Mucosa of descending colon (tissue), 3 donors: Measurements from ENCODE around the gene SMPD1. TPM values are rescaled to one million over a fixed set of nuclear protein-coding genes. Genes with fewer than 3 reads are reported as not detected.
A peak's percentile ranks its signal among the peaks of the same experiment; 100 is the strongest.

Experiments
- ATAC-seq: fragments of 200-7000 bp; cut with Tn5 transposase; one replicate; pipeline ENCODE4 v1.9.1; 2020; ENCODE audit warnings: mild to moderate bottlenecking, moderate library complexity
- DNase-seq, 3 donors: peaks; one replicate each; pipeline ENCODE4 v3.0.0-alpha.2; 2020
- H3K36me3 ChIP-seq: fragments of 200-600 bp; one replicate; pipeline ENCODE4 v1.8.0; 2021; ENCODE audit warnings: low read depth, mild to moderate bottlenecking
- H3K4me1 ChIP-seq: fragments of 200-600 bp; one replicate; pipeline ENCODE4 v1.8.0; 2021; ENCODE audit warnings: low read depth, mild to moderate bottlenecking
- H3K4me3 ChIP-seq: fragments of 200-600 bp; one replicate; pipeline ENCODE4 v1.8.0; 2021; ENCODE audit warnings: mild to moderate bottlenecking
- H3K9me3 ChIP-seq: fragments of 200-600 bp; one replicate; pipeline ENCODE4 v1.8.0; 2021; ENCODE audit warnings: mild to moderate bottlenecking
- CTCF ChIP-seq: fragments of 200-600 bp; IDR thresholded peaks from one replicate; pipeline ENCODE4 v1.8.0; 2022; ENCODE audit warnings: antibody characterized with exemption, mild to moderate bottlenecking
- intact Hi-C, 2 donors: fragments of 100-400 bp; cut with DNase I in 1 of 2; cut with micrococcal nuclease in 1 of 2; formaldehyde crosslinking; loops; one replicate each; pipeline versions ENCODE4 v1.11.0 to v1.11.1; 2022; cut with DNase I, micrococcal nuclease
- long read RNA-seq, 2 donors: library from polyadenylated mRNA; unstranded; transcript quantifications; one replicate each; pipeline ENCODE4 v2.0.0, GENCODE V29; 2019 to 2021
- total RNA-seq, 3 donors: library from RNA; stranded (reverse); fragmentation: NEBNext Ultra II Directional in 2 of 3; extraction: Animal tissue kit (Norgen Biotek cat#: 25700) in 2 of 3; gene quantifications; one replicate each; pipeline versions ENCODE4 v1.2.1 to v1.2.4, GENCODE V29; 2021 to 2023
- donor health status: DM: no; HTN: no; CAD: no; lungs with moderate emphysema.
- donor health status: DM: no; HTN: no; CAD: no.
- donor health status: DM: no; HTN: yes; CAD: no.

SMPD1 gene
- total RNA-seq = 10 to 100 TPM; 45.3 to 86.6 (median 62.0) TPM
- long read RNA-seq, donor 1, transcript SMPD1-201 (6 exons, 2,452 nt) = major isoform, 9 of 19 reads
- long read RNA-seq, donor 1, partial matches to known transcripts = 4 of 19 reads
- long read RNA-seq, donor 1, other reads (novel, unspliced or antisense) = 5 of 19 reads
- long read RNA-seq, donor 2, partial matches to known transcripts = 2 of 4 reads
- long read RNA-seq, donor 2, other reads (novel, unspliced or antisense) = 2 of 4 reads

GRCh38 chr11:6389905-6390717 is at the start of gene SMPD1:
Gene SMPD1 (plus strand): TSS chr11:6390474. CDS start chr11:6390599, 125 bp downstream.
- intact Hi-C loops = no loop called here
- peaks cover 17% of the 10 kb centered on the region for H3K4me1 ChIP-seq
- peak; percentile 95 to 98 (median 96) for DNase-seq
- H3K4me3 ChIP-seq = peak within 1 kb of the TSS; percentile 45
- peak; percentile 96 for ATAC-seq
- H3K36me3 ChIP-seq = no peaks in the 10 kb centered on the region
- H3K9me3 ChIP-seq = no peaks in the 10 kb centered on the region
- TF ChIP-seq CTCF = no peak

GRCh38 chr11:6345366-6345765 is 44.9 kb upstream of the SMPD1 start:
- H3K36me3 ChIP-seq = no peaks in the 10 kb centered on the region
- intact Hi-C loops = no loop called here
- DNase-seq = no peak
- H3K4me3 ChIP-seq = no peak overlapping the region
- no peak for ATAC-seq
- no peak for TF ChIP-seq CTCF
- no peaks in the 10 kb centered on the region for H3K9me3 ChIP-seq
- H3K4me1 ChIP-seq = no peaks in the 10 kb centered on the region

- ATAC-seq (no peak), DNase-seq (no peak)
- no peak for TF ChIP-seq CTCF
- intact Hi-C loops = loop anchor here in 1 of 2 donors (10.0 kb wide), 1 partner anchor 325 kb away; no protein-coding TSS in a partner anchor
- H3K4me1 ChIP-seq = no peaks in the 10 kb centered on the region
- H3K9me3 ChIP-seq = no peaks in the 10 kb centered on the region
- H3K36me3 ChIP-seq = no peaks in the 10 kb centered on the region
- H3K4me3 ChIP-seq = no peak overlapping the region
Observed at GRCh38 chr11:6350043-6350442, 40.2 kb upstream of the SMPD1 start.

DNA sequence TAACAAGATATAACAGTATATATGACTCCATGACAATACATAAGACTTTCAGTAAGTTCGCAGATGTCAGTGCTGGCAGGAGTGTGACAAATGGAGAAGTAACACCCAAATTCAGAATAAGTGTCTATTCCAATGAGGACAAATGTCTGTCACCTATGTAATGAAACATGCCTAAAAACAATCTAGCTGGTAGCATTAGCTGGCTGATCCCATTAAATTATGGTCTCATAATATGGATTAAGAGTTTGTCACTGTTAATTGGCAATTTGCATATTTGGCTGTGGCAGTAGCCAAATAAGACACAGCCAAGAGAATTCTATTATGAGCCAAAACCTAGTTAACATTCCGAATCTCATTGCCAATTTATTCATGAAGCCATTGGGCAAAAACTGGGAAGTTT is 39.8 kb upstream of the SMPD1 start:
- no peaks in the 10 kb centered on the region for H3K9me3 ChIP-seq
- H3K4me1 ChIP-seq = no peaks in the 10 kb centered on the region
- H3K4me3 ChIP-seq = no peak overlapping the region
- no peaks in the 10 kb centered on the region for H3K36me3 ChIP-seq
- ATAC-seq = no peak
- intact Hi-C loops = loop anchor here in 1 of 2 donors (10.0 kb wide), 1 partner anchor 326 kb away; no protein-coding TSS in a partner anchor
- no peak for TF ChIP-seq CTCF
- DNase-seq = no peak

DNA sequence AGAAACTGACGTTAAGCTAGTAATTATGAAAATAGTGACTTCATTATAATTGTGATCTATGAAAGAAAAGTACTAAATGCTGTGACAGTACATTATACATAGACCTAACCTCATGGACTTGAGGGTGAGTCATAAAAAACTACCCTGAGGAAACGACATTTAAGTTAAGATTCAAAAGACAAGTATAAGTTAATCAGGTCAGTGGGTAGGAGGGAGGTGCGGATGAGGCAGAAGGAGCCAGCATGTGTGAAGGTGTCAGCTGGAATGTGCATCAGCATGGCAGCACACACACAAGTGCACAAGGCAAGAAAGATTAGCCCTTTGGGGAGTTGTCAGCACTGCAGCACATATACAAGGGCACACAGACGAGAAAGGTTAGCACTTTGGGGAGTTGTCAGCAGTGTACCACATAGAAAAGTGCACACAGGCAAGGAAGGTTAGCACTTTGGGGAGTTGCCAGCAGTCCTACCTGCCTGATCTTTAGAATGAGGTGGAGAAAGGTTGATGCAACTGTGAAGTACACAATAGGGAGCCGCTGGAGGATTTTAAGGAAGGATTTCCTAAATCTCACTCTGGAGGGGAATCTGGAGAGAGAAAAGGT is 38.4 kb upstream of the SMPD1 start:
- H3K36me3 ChIP-seq = no peaks in the 10 kb centered on the region
- H3K4me3 ChIP-seq = no peak overlapping the region
- no peak for ATAC-seq
- TF ChIP-seq CTCF = no peak
- no peak for DNase-seq
- H3K9me3 ChIP-seq = no peaks in the 10 kb centered on the region
- H3K4me1 ChIP-seq = no peaks in the 10 kb centered on the region
- intact Hi-C loops = loop anchor here in 1 of 2 donors (10.0 kb wide), 1 partner anchor 327 kb away; no protein-coding TSS in a partner anchor
